ENCODE data around the gene P2RY12.

- TF ChIP-seq CTCF (conservative IDR thresholded peaks at IDR 0.05; ENCODE audit: low read depth, low read length) (no peak), EZH2 (IDR thresholded peaks at IDR 0.05; ENCODE audit: low read length, unreplicated experiment) (no peak), EZH2phosphoT487 (IDR thresholded peaks at IDR 0.05; ENCODE audit: borderline replicate concordance, low read length) (no peak)
These were observed 21.8 kb downstream of the P2RY12 start for GRCh38 chr3:151362751-151363174.
